Stimulated activated CD8-positive, alpha-beta memory T cell treated with anti-CD3 and anti-CD28 coated beads, Interleukin-15, amount 100 ng/mL, for 48 hours (primary cell): ENCODE data around the gene PLCH2.
"Not testable (repeated sequence)": the region's sequence is repeated elsewhere in the genome, so short reads cannot be mapped to it uniquely, and the experiment has no call there.

ENCODE experiments used
- DNase-seq, 2 donors: peaks; one replicate each; pipeline ENCODE4 v3.0.0-alpha.2; 2020; ENCODE audit warnings: low read depth in 2 of 2

Gene PLCH2

DNA sequence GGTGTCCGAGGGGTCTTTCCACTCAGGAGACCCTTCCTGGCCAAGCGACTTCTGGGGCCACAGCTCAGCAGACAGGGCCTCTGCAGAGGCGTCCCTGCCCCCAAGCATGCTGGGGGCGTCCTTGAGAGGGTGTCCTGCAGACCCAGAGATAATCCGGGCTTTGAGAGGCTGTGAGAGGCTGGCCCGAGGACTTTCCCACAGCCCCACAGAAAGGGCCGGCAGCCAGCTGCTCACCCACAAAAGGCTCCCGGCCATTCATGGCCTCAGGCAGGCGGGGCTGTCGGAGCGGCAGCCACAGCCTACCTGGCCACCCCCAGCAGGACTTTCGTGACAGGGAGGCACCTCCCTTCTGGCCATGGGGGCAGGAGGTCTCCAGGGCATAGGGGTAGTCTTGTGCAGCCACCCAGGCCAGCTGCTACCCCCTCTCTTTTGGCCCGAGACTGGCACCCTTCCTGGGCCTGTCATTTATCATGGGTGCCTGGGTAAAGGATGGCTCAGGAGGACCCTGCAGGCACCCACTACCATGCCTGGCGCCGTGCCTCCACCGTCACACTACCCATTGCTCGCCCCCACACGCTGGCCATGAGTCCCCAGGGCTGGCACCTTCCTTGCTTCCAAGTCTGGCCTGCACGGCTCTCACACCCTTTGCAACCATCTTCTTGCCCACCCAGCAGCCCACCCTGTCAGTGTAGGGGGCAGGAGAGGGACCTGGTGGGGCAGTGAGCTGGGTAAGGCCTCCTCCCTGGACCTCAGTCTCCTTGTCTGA lies 69.0 kb downstream of the PLCH2 start:
- no peak for DNase-seq

GRCh38 chr1:2545754-2546514 lies 69.8 kb downstream of the PLCH2 start:
- DNase-seq, result peak; percentile 80 to 82

- peak; percentile 77 to 83 for DNase-seq
Measured at GRCh38 chr1:2546515-2547209, 70.6 kb downstream of the PLCH2 start.

DNA sequence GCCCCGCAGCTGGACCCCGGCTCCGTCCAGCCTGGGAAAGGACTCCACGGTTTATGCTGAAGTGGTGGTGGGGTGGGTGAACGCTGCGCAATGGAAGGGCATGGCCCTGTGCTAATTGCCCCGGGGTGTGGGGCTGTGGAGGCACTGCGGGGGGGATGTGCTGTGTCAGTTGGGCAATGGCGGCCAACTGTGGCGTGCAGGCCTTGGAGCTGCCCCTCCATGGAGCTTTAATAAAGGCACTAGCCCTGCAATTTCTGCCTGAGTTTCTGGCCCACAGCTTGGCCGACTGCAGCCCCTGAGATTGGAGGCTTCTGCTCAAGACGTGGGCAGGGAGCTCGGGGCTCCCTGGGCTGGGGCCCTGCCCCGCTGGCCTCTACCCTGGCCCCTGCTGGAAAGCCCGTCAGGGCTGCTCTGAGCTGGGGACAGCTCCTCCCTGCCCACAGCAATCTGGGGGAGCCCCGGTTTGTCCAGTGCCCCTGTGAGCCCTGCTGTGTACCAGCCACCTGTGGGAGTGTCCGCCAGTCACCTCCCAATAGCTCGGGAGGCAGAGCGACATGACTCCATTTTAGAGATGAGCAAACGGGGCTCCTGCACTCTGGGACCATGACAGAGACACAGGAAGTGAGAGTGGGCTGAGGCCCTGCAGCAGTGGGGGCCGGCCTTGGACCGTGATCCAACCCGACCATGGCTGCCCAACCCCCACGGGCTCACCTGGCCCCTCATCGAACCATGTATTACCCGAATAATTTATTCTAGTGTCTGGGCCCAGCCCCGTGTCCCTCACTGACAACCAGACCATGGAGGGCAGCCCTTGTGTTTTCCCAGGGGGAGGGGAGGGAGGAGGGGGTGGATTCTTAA lies 71.3 kb downstream of the PLCH2 start:
- peak; percentile 59 to 63 for DNase-seq

DNA sequence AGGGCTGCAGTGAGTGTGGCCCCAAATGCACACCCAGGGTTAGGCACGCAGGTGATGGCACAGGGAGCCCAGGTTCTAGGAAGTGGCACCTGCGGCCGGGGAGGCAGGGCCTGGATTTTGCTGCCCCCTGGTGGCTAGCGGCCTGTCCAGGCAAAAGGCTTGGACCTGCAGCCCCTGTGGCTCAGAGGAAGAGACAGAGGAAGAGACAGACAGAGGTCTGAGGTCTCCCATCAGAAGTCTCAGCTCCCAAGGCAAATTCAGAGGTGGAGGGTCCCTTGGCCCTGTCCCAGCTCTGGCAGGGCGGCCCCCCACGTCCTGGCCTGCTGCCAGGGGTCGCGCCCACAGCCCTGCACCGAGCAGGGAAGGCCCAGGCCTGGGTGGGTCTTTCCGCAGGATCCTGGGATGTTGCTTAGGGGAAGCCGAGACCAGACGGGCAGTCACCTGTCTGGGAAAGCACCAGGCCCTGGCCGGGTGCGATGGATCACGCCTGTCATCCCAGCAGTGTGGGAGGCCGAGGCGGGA lies 72.0 kb downstream of the PLCH2 start:
- DNase-seq, result peak; percentile 77

GRCh38 chr1:2549367-2550029 lies 73.4 kb downstream of the PLCH2 start:
- not testable (repeated sequence) for DNase-seq

- not testable (repeated sequence) for DNase-seq
Measured at GRCh38 chr1:2550309-2550861, 74.3 kb downstream of the PLCH2 start.

- DNase-seq, result not testable (repeated sequence)
Measured at GRCh38 chr1:2551544-2551943, 75.5 kb downstream of the PLCH2 start.

GRCh38 chr1:2552189-2552588 lies 76.1 kb downstream of the PLCH2 start:
- no peak for DNase-seq

DNA sequence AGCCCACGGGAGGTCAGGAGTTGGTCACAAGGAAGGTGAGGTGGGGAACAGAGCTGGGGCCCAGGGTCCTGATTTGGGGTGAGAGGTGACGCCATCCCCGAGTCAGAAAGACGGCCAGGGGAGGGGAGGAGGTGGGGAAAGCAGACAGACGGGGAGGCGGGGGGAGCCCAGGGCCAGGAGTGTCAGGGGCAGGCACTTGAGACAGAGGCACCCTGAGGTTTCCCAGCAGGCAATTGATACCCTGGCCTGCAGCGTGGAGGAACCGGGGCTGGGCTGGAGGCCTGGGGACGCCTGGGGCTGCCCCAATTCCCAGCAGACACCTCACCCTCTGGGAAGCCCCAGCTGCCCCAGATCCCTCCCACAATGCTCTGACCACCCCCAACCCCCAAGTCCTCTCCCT lies 77.0 kb downstream of the PLCH2 start:
- not testable (repeated sequence) for DNase-seq

- DNase-seq, result no peak
Measured at GRCh38 chr1:2553871-2554620, 78.0 kb downstream of the PLCH2 start.

- DNase-seq, result no peak
Measured at GRCh38 chr1:2554621-2555387, 78.7 kb downstream of the PLCH2 start.
